SK-N-SH treated with all-trans-retinoic acid at 6 μM for 48 hours (cell line): ENCODE data around the gene EPHA6.

Experiments used
- BACH2 ChIP-seq: fragments of 250-450 bp; sonication (Bioruptor Pico); IDR thresholded peaks from 2 replicates; pipeline ENCODE4 v1.9.0; 2021; ENCODE audit warnings: mild to moderate bottlenecking, borderline replicate concordance
- TCF4 ChIP-seq: fragments of 250-450 bp; sonication (Bioruptor Pico); IDR thresholded peaks from 2 replicates; pipeline ENCODE4 v1.8.0; 2021; ENCODE audit warnings: mild to moderate bottlenecking, moderate library complexity, borderline replicate concordance
- ZC3H10 ChIP-seq: fragments of 250-450 bp; sonication (Bioruptor Pico); IDR thresholded peaks from 2 replicates; pipeline ENCODE4 v1.5.1; 2021; ENCODE audit warnings: mild to moderate bottlenecking, moderate library complexity
- ZFP30 ChIP-seq: fragments of 450-650 bp; formaldehyde crosslinking; IDR thresholded peaks from 2 replicates; pipeline ENCODE4 v1.5.0; 2022; ENCODE audit warnings: mild to moderate bottlenecking, moderate library complexity
- ZNF70 ChIP-seq: fragments of 450-650 bp; formaldehyde crosslinking; IDR thresholded peaks from 2 replicates; pipeline ENCODE4 v1.5.0; 2020; ENCODE audit warnings: mild to moderate bottlenecking, moderate library complexity
- ZNF8 ChIP-seq: fragments of 450-650 bp; formaldehyde crosslinking; IDR thresholded peaks from 2 replicates; pipeline ENCODE4 v1.5.0; 2020; ENCODE audit warnings: mild to moderate bottlenecking, moderate library complexity
- TF ChIP-seq, protein P1 (sequence below): fragments of 250-450 bp; sonication (Bioruptor Pico); IDR thresholded peaks from 2 replicates; pipeline ENCODE4 v1.5.1; 2020; ENCODE audit warnings: low read depth, mild to moderate bottlenecking, moderate library complexity

DNA sequence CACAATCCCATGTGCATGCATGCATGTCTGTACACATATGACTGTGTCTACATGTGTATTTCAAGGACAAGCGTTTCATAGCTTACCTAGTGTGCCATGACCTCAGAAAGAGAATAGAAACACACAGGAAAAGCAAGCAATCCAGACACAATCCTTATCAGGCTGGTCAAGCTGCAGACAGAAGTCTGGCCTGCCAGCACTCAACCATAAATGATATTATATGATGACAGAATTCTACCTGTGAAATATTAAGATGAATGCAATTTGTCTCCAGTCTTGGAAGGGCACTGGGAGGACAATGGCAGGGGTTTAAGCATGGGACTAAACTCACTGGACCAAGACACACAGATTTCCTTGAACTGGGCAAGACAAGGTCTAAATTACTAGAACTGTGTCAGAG, 899.2 kb downstream of the EPHA6 start:
- no peak for TF ChIP-seq ZNF8 (CRISPR knock-in tag)
- TF ChIP-seq, protein P1, sequence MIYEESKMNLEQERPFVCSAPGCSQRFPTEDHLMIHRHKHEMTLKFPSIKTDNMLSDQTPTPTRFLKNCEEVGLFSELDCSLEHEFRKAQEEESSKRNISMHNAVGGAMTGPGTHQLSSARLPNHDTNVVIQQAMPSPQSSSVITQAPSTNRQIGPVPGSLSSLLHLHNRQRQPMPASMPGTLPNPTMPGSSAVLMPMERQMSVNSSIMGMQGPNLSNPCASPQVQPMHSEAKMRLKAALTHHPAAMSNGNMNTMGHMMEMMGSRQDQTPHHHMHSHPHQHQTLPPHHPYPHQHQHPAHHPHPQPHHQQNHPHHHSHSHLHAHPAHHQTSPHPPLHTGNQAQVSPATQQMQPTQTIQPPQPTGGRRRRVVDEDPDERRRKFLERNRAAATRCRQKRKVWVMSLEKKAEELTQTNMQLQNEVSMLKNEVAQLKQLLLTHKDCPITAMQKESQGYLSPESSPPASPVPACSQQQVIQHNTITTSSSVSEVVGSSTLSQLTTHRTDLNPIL (CRISPR knock-in tag): no peak
- TF ChIP-seq ZNF70 (CRISPR knock-in tag): no peak
- TF ChIP-seq ZFP30 (CRISPR knock-in tag): no peak
- TF ChIP-seq ZC3H10 (CRISPR knock-in tag): no peak
- no peak for TF ChIP-seq BACH2 (CRISPR knock-in tag)
- TF ChIP-seq TCF4 (CRISPR knock-in tag): peak; percentile 64
